Activated CD4-positive, alpha-beta T cell treated with anti-CD3 and anti-CD28 coated beads, Interleukin-2, amount 10 ng/mL, durations not matched to agents 7 days and 5 days (primary cell): Measurements from ENCODE around the gene BBX. TPM values are rescaled to one million over a fixed set of nuclear protein-coding genes. Genes with fewer than 3 reads are reported as not detected.

ENCODE experiments used
- CTCF ChIA-PET: fragments of 350-600 bp; sonication (Branson Sonifier 250); formaldehyde crosslinking; loops from one replicate; lab custom pipeline; 2021; ENCODE audit warnings: antibody characterized with exemption; lab: Charles Lee
- POLR2A ChIA-PET: fragments of 350-600 bp; sonication (Branson Sonifier 250); formaldehyde crosslinking; loops from one replicate; lab custom pipeline; 2021; ENCODE audit warnings: antibody characterized with exemption; lab: Charles Lee
- DNase-seq: peaks from one replicate; pipeline ENCODE4 v3.0.0-alpha.2; 2020
- H3K27ac Mint-ChIP-seq: one replicate; pipeline ENCODE4 v1.8.0; 2021; ENCODE audit warnings: mild to moderate bottlenecking, moderate library complexity, mixed read lengths
- H3K27me3 Mint-ChIP-seq: one replicate; pipeline ENCODE4 v1.8.0; 2021; ENCODE audit warnings: mixed read lengths
- H3K36me3 Mint-ChIP-seq: one replicate; pipeline ENCODE4 v1.8.0; 2021; ENCODE audit warnings: low read depth, mixed read lengths
- H3K4me1 Mint-ChIP-seq: one replicate; pipeline ENCODE4 v1.8.0; 2021; ENCODE audit warnings: mixed read lengths
- H3K4me3 Mint-ChIP-seq: one replicate; pipeline ENCODE4 v1.8.0; 2021; ENCODE audit warnings: mild to moderate bottlenecking, moderate library complexity, mixed read lengths
- H3K9me3 Mint-ChIP-seq: one replicate; pipeline ENCODE4 v1.8.0; 2021; ENCODE audit warnings: mixed read lengths
- total RNA-seq, 2 experiments: library from RNA; stranded (reverse); gene quantifications; one replicate each; pipeline ENCODE4 v1.2.3, GENCODE V29; 2021

BBX gene
- total RNA-seq, 2 experiments from 2014 or later, result 35.0 to 45.4 TPM

GRCh38 chr3:107813026-107813425 is 290.3 kb downstream of the BBX start:
- Mint-ChIP-seq H3K4me1 (peaks cover 12% of the 10 kb centered on the region), H3K27ac (no peak overlapping the region), H3K36me3 (peaks cover under 1% of the 10 kb centered on the region), H3K4me3 (no peak overlapping the region), H3K27me3 (no peaks in the 10 kb centered on the region), H3K9me3 (no peaks in the 10 kb centered on the region)
- no peak for DNase-seq
- CTCF ChIA-PET, result interaction anchor here (1.1 kb wide), 1 partner anchor 14 kb away, joined by 3 read pairs; no protein-coding TSS in a partner anchor
- POLR2A ChIA-PET, result no interaction called here

- H3K9me3 Mint-ChIP-seq, result no peaks in the 10 kb centered on the region
- no peak overlapping the region for H3K27ac Mint-ChIP-seq
- H3K27me3 Mint-ChIP-seq, result no peaks in the 10 kb centered on the region
- no peak overlapping the region for H3K4me3 Mint-ChIP-seq
- ChIA-PET POLR2A (interaction anchor here (0.6 kb wide), 1 partner anchor 16 kb away, joined by 3 read pairs; no protein-coding TSS in a partner anchor), CTCF (no interaction called here)
- H3K4me1 Mint-ChIP-seq, result no peaks in the 10 kb centered on the region
- no peaks in the 10 kb centered on the region for H3K36me3 Mint-ChIP-seq
- no peak for DNase-seq
These were observed 293.3 kb downstream of the BBX start for GRCh38 chr3:107816107-107816506.

- CTCF ChIA-PET, result no interaction called here
- DNase-seq, result no peak
- POLR2A ChIA-PET, result no interaction called here
- Mint-ChIP-seq H3K27ac (no peak overlapping the region), H3K9me3 (no peaks in the 10 kb centered on the region), H3K4me3 (no peak overlapping the region), H3K27me3 (peaks cover 4% of the 10 kb centered on the region), H3K4me1 (no peaks in the 10 kb centered on the region), H3K36me3 (no peaks in the 10 kb centered on the region)
These were observed 294.3 kb downstream of the BBX start for GRCh38 chr3:107817076-107817475.

GRCh38 chr3:107818025-107818424 is 295.3 kb downstream of the BBX start:
- H3K4me3 Mint-ChIP-seq, result no peak overlapping the region
- POLR2A ChIA-PET, result no interaction called here
- CTCF ChIA-PET, result no interaction called here
- DNase-seq, result no peak
- H3K27ac Mint-ChIP-seq, result no peak overlapping the region
- H3K27me3 Mint-ChIP-seq, result peaks cover 4% of the 10 kb centered on the region
- no peaks in the 10 kb centered on the region for H3K9me3 Mint-ChIP-seq
- H3K4me1 Mint-ChIP-seq, result no peaks in the 10 kb centered on the region
- H3K36me3 Mint-ChIP-seq, result no peaks in the 10 kb centered on the region

- Mint-ChIP-seq H3K4me3 (no peak overlapping the region), H3K27ac (no peak overlapping the region), H3K9me3 (no peaks in the 10 kb centered on the region), H3K4me1 (no peaks in the 10 kb centered on the region), H3K36me3 (no peaks in the 10 kb centered on the region), H3K27me3 (peaks cover 4% of the 10 kb centered on the region)
- ChIA-PET CTCF (interaction anchor here (0.7 kb wide), 1 partner anchor 358 kb away, joined by 3 read pairs; no protein-coding TSS in a partner anchor), POLR2A (no interaction called here)
- DNase-seq, result no peak
These were observed 296.9 kb downstream of the BBX start for GRCh38 chr3:107819656-107820055.

- H3K36me3 Mint-ChIP-seq, result no peaks in the 10 kb centered on the region
These were observed 299.5 kb downstream of the BBX start for GRCh38 chr3:107822308-107822707.

GRCh38 chr3:107824822-107825371 is 302.1 kb downstream of the BBX start:
- ChIA-PET CTCF (interaction anchor here (1.5 kb wide), 1 partner anchor 11 kb away, joined by 3 read pairs; no protein-coding TSS in a partner anchor), POLR2A (no interaction called here)
- H3K9me3 Mint-ChIP-seq, result no peaks in the 10 kb centered on the region
- no peak overlapping the region for H3K27ac Mint-ChIP-seq
- no peak for DNase-seq
- no peaks in the 10 kb centered on the region for H3K4me1 Mint-ChIP-seq
- H3K27me3 Mint-ChIP-seq, result peaks cover 4% of the 10 kb centered on the region
- H3K4me3 Mint-ChIP-seq, result no peak overlapping the region
- H3K36me3 Mint-ChIP-seq, result no peaks in the 10 kb centered on the region

More at GRCh38 chr3:107822308-107822707, 299.5 kb downstream of the BBX start:
- CTCF ChIA-PET, result no interaction called here
- Mint-ChIP-seq H3K27me3 (peaks cover 4% of the 10 kb centered on the region), H3K4me3 (no peak overlapping the region), H3K27ac (no peak overlapping the region), H3K4me1 (no peaks in the 10 kb centered on the region), H3K9me3 (no peaks in the 10 kb centered on the region)
- DNase-seq, result no peak
- POLR2A ChIA-PET, result no interaction called here

- DNase-seq, result no peak
- CTCF ChIA-PET, result interaction anchor here (1.5 kb wide), 1 partner anchor 11 kb away, joined by 3 read pairs; no protein-coding TSS in a partner anchor
- H3K36me3 Mint-ChIP-seq, result no peaks in the 10 kb centered on the region
- peaks cover 4% of the 10 kb centered on the region for H3K27me3 Mint-ChIP-seq
- POLR2A ChIA-PET, result no interaction called here
- no peaks in the 10 kb centered on the region for H3K4me1 Mint-ChIP-seq
- no peak overlapping the region for H3K4me3 Mint-ChIP-seq
- H3K9me3 Mint-ChIP-seq, result no peaks in the 10 kb centered on the region
- no peak overlapping the region for H3K27ac Mint-ChIP-seq
These were observed 302.8 kb downstream of the BBX start for GRCh38 chr3:107825556-107825955.

- H3K27me3 Mint-ChIP-seq, result peaks cover 3% of the 10 kb centered on the region
- no peaks in the 10 kb centered on the region for H3K36me3 Mint-ChIP-seq
- no peaks in the 10 kb centered on the region for H3K9me3 Mint-ChIP-seq
- no peak for DNase-seq
- CTCF ChIA-PET, result interaction anchor here (1.0 kb wide), 2 partner anchors 12 to 14 kb away, joined by 3 read pairs; no protein-coding TSS in a partner anchor
- no peaks in the 10 kb centered on the region for H3K4me1 Mint-ChIP-seq
- no peak overlapping the region for H3K4me3 Mint-ChIP-seq
- no peak overlapping the region for H3K27ac Mint-ChIP-seq
- POLR2A ChIA-PET, result no interaction called here
These were observed 304.0 kb downstream of the BBX start for GRCh38 chr3:107826727-107827126.

- ChIA-PET POLR2A (no interaction called here), CTCF (no interaction called here)
- Mint-ChIP-seq H3K36me3 (no peaks in the 10 kb centered on the region), H3K27me3 (no peaks in the 10 kb centered on the region), H3K4me3 (no peak overlapping the region), H3K9me3 (no peaks in the 10 kb centered on the region), H3K27ac (no peak overlapping the region), H3K4me1 (no peaks in the 10 kb centered on the region)
- no peak for DNase-seq
These were observed 306.4 kb downstream of the BBX start for GRCh38 chr3:107829185-107829584.

GRCh38 chr3:107831590-107831989 is 308.8 kb downstream of the BBX start:
- ChIA-PET POLR2A (no interaction called here), CTCF (interaction anchor here (0.6 kb wide), 1 partner anchor 28 kb away, joined by 3 read pairs; no protein-coding TSS in a partner anchor)
- H3K9me3 Mint-ChIP-seq, result no peaks in the 10 kb centered on the region
- DNase-seq, result no peak
- H3K36me3 Mint-ChIP-seq, result no peaks in the 10 kb centered on the region
- H3K4me1 Mint-ChIP-seq, result no peaks in the 10 kb centered on the region
- no peaks in the 10 kb centered on the region for H3K27me3 Mint-ChIP-seq
- H3K27ac Mint-ChIP-seq, result no peak overlapping the region
- no peak overlapping the region for H3K4me3 Mint-ChIP-seq

- no peak for DNase-seq
- Mint-ChIP-seq H3K27ac (no peak overlapping the region), H3K9me3 (no peaks in the 10 kb centered on the region), H3K4me3 (no peak overlapping the region), H3K36me3 (no peaks in the 10 kb centered on the region), H3K4me1 (no peaks in the 10 kb centered on the region), H3K27me3 (no peaks in the 10 kb centered on the region)
- ChIA-PET POLR2A (interaction anchor here (0.8 kb wide), 1 partner anchor 17 kb away, joined by 3 read pairs; no protein-coding TSS in a partner anchor), CTCF (interaction anchor here (1.2 kb wide), 1 partner anchor 38 kb away, joined by 3 read pairs; no protein-coding TSS in a partner anchor)
These were observed 310.3 kb downstream of the BBX start for GRCh38 chr3:107833043-107833442.

GRCh38 chr3:107833722-107834416 is 311.1 kb downstream of the BBX start:
- Mint-ChIP-seq H3K4me3 (no peak overlapping the region), H3K27me3 (no peaks in the 10 kb centered on the region), H3K27ac (no peak overlapping the region), H3K4me1 (no peaks in the 10 kb centered on the region), H3K36me3 (no peaks in the 10 kb centered on the region), H3K9me3 (no peaks in the 10 kb centered on the region)
- ChIA-PET POLR2A (no interaction called here), CTCF (interaction anchor here (1.2 kb wide), 1 partner anchor 37 kb away, joined by 3 read pairs; no protein-coding TSS in a partner anchor)
- no peak for DNase-seq
